ENCODE measurements around the gene CRIP1.

DNA sequence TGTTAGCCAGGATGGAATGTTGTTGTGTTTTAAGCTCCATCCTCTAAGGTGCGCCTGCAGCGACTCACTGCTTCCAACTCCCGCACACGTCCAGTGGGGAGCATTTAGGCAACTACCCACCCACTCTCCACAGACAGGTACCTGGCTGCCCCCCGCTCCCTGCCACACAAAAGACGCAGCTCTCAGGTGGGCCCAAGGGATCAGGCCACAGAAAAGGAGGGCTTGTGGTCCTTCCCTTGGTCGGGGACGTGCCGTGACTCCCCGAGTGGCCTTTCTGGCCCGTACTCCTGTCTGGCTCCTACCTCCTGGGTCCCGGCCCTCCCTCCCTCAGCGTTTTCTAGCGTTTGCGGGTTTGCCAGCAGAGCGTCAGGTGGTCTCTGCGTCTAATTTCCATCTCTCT lies 20.6 kb downstream of the CRIP1 start:
- TF ChIP-seq, protein P1, sequence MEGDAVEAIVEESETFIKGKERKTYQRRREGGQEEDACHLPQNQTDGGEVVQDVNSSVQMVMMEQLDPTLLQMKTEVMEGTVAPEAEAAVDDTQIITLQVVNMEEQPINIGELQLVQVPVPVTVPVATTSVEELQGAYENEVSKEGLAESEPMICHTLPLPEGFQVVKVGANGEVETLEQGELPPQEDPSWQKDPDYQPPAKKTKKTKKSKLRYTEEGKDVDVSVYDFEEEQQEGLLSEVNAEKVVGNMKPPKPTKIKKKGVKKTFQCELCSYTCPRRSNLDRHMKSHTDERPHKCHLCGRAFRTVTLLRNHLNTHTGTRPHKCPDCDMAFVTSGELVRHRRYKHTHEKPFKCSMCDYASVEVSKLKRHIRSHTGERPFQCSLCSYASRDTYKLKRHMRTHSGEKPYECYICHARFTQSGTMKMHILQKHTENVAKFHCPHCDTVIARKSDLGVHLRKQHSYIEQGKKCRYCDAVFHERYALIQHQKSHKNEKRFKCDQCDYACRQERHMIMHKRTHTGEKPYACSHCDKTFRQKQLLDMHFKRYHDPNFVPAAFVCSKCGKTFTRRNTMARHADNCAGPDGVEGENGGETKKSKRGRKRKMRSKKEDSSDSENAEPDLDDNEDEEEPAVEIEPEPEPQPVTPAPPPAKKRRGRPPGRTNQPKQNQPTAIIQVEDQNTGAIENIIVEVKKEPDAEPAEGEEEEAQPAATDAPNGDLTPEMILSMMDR (IDR thresholded peaks at IDR 0.05): no peak
- TF ChIP-seq EP300 (IDR thresholded peaks at IDR 0.05): no peak

Measured in sigmoid colon (tissue), 4 donors.